Skeletal muscle tissue (tissue), 4 donors: ENCODE data around the gene VAPB. TPM values are rescaled to one million over a fixed set of nuclear protein-coding genes. Genes with fewer than 3 reads are reported as not detected.
A peak's percentile ranks its signal among the peaks of the same experiment; 100 is the strongest.

Source experiments
- H3K27ac ChIP-seq: one replicate; pipeline ENCODE4 v1.7.0; 2013; ENCODE audit warnings: mild to moderate bottlenecking, low read depth, low read length, inconsistent platforms
- H3K27me3 ChIP-seq, 3 donors: one replicate each; pipeline ENCODE4 v1.7.0; 2013; ENCODE audit warnings: low read length in 3 of 3; ENCODE audit not compliant: control insufficient read depth in 3 of 3, insufficient read depth in 3 of 3
- H3K36me3 ChIP-seq, 3 donors: one replicate each; pipeline ENCODE4 v1.7.0; 2013; ENCODE audit warnings: low read length in 3 of 3; ENCODE audit not compliant: control insufficient read depth in 3 of 3, insufficient read depth in 3 of 3
- H3K4me1 ChIP-seq, 3 donors: one replicate each; pipeline ENCODE4 v1.7.0; 2013; ENCODE audit warnings: low read length in 3 of 3, mild to moderate bottlenecking in 3 of 3; ENCODE audit not compliant: control insufficient read depth in 3 of 3, insufficient read depth in 3 of 3
- H3K4me3 ChIP-seq, 3 donors: one replicate each; pipeline ENCODE4 v1.7.0; 2013; ENCODE audit warnings: low read length in 3 of 3
- H3K9ac ChIP-seq, 3 donors: one replicate each; pipeline ENCODE4 v1.7.0; 2013; ENCODE audit warnings: low read length in 3 of 3, mild to moderate bottlenecking in 3 of 3, moderate library complexity in 2 of 3, low read depth in 1 of 3
- H3K9me3 ChIP-seq, 3 donors: one replicate each; pipeline ENCODE4 v1.7.0; 2013; ENCODE audit warnings: low read length in 3 of 3; ENCODE audit not compliant: control insufficient read depth in 3 of 3
- total RNA-seq: library from RNA; depleted of rRNA; stranded (reverse); fragments of >200 nt; gene quantifications from one replicate; pipeline ENCODE4 v1.2.3, GENCODE V29; 2014
- donor health status: Osteomylitis.

The VAPB gene
- total RNA-seq, 1 donor from 2014 or later, result 19.8 TPM

GRCh38 chr20:58429303-58429702, 40.3 kb downstream of the VAPB start:
- Histone ChIP-seq H3K9me3 (no peaks in the 10 kb centered on the region), H3K36me3 (peaks cover 0 to 4% (median 0%) of the 10 kb centered on the region in 3 donors), H3K4me1 (peaks cover 12 to 23% (median 22%) of the 10 kb centered on the region in 3 donors), H3K4me3 (no peak overlapping the region), H3K9ac (no peak overlapping the region), H3K27me3 (no peaks in the 10 kb centered on the region), H3K27ac (no peak overlapping the region)

- H3K4me3 ChIP-seq, result no peak overlapping the region
- no peak overlapping the region for H3K27ac ChIP-seq
- peaks cover 12 to 22% (median 19%) of the 10 kb centered on the region in 3 donors for H3K4me1 ChIP-seq
- H3K27me3 ChIP-seq, result no peaks in the 10 kb centered on the region
- peaks cover 0 to 6% (median 0%) of the 10 kb centered on the region in 3 donors for H3K36me3 ChIP-seq
- no peaks in the 10 kb centered on the region for H3K9me3 ChIP-seq
- H3K9ac ChIP-seq, result no peak overlapping the region
These were observed 42.1 kb downstream of the VAPB start for GRCh38 chr20:58431134-58431533.

GRCh38 chr20:58432186-58432954, 43.3 kb downstream of the VAPB start:
- H3K9me3 ChIP-seq, result no peaks in the 10 kb centered on the region
- peaks cover 0 to 6% (median under 1%) of the 10 kb centered on the region in 3 donors for H3K36me3 ChIP-seq
- no peak overlapping the region for H3K9ac ChIP-seq
- no peak overlapping the region for H3K4me3 ChIP-seq
- no peak overlapping the region for H3K27ac ChIP-seq
- H3K4me1 ChIP-seq, result peaks cover 12 to 22% (median 19%) of the 10 kb centered on the region in 3 donors
- H3K27me3 ChIP-seq, result no peaks in the 10 kb centered on the region

- H3K4me3 ChIP-seq, result no peak overlapping the region
- H3K9me3 ChIP-seq, result no peaks in the 10 kb centered on the region
- no peaks in the 10 kb centered on the region for H3K27me3 ChIP-seq
- H3K27ac ChIP-seq, result no peak overlapping the region
- peaks cover 0 to 6% (median 6%) of the 10 kb centered on the region in 3 donors for H3K36me3 ChIP-seq
- H3K9ac ChIP-seq, result no peak overlapping the region
- peaks cover 12 to 25% (median 19%) of the 10 kb centered on the region in 3 donors for H3K4me1 ChIP-seq
These were observed 44.1 kb downstream of the VAPB start for GRCh38 chr20:58433029-58433647.

GRCh38 chr20:58433759-58434158, 44.7 kb downstream of the VAPB start:
- no peak overlapping the region for H3K4me3 ChIP-seq
- H3K9me3 ChIP-seq, result no peaks in the 10 kb centered on the region
- H3K27ac ChIP-seq, result no peak overlapping the region
- no peak overlapping the region for H3K9ac ChIP-seq
- peaks cover 0 to 10% (median 6%) of the 10 kb centered on the region in 3 donors for H3K36me3 ChIP-seq
- no peaks in the 10 kb centered on the region for H3K27me3 ChIP-seq
- H3K4me1 ChIP-seq, result peaks cover 12 to 25% (median 19%) of the 10 kb centered on the region in 3 donors

GRCh38 chr20:58434326-58434725, 45.3 kb downstream of the VAPB start:
- peaks cover 15 to 28% (median 23%) of the 10 kb centered on the region in 3 donors for H3K4me1 ChIP-seq
- H3K4me3 ChIP-seq, result no peak overlapping the region
- H3K9me3 ChIP-seq, result no peaks in the 10 kb centered on the region
- H3K27me3 ChIP-seq, result no peaks in the 10 kb centered on the region
- no peak overlapping the region for H3K9ac ChIP-seq
- H3K27ac ChIP-seq, result no peak overlapping the region
- H3K36me3 ChIP-seq, result peaks cover 0 to 12% (median 4%) of the 10 kb centered on the region in 3 donors

- no peak overlapping the region for H3K9ac ChIP-seq
- H3K4me3 ChIP-seq, result no peak overlapping the region
- peaks cover 0 to 12% (median 3%) of the 10 kb centered on the region in 3 donors for H3K36me3 ChIP-seq
- H3K27ac ChIP-seq, result no peak overlapping the region
- no peaks in the 10 kb centered on the region for H3K27me3 ChIP-seq
- H3K4me1 ChIP-seq, result peaks cover 21 to 34% (median 25%) of the 10 kb centered on the region in 3 donors
- no peaks in the 10 kb centered on the region for H3K9me3 ChIP-seq
These were observed 46.2 kb downstream of the VAPB start for GRCh38 chr20:58435237-58435636.

- H3K4me1 ChIP-seq, result peaks cover 17 to 27% (median 19%) of the 10 kb centered on the region in 3 donors
- peaks cover 3 to 15% (median 4%) of the 10 kb centered on the region in 3 donors for H3K36me3 ChIP-seq
- no peak overlapping the region for H3K4me3 ChIP-seq
These were observed 48.0 kb downstream of the VAPB start for GRCh38 chr20:58436868-58437645.

GRCh38 chr20:58438970-58439808, 50.2 kb downstream of the VAPB start:
- no peak overlapping the region for H3K4me3 ChIP-seq
- H3K27me3 ChIP-seq, result no peaks in the 10 kb centered on the region
- peaks cover 6 to 11% (median 8%) of the 10 kb centered on the region in 3 donors for H3K4me1 ChIP-seq
- peaks cover 10 to 23% (median 17%) of the 10 kb centered on the region in 3 donors for H3K36me3 ChIP-seq
- no peaks in the 10 kb centered on the region for H3K9me3 ChIP-seq
- H3K27ac ChIP-seq, result no peak overlapping the region
- peak overlapping the region in 1 of 3 donors; percentile 3 for H3K9ac ChIP-seq

More at GRCh38 chr20:58436868-58437645, 48.0 kb downstream of the VAPB start:
- Histone ChIP-seq H3K9ac (no peak overlapping the region), H3K9me3 (no peaks in the 10 kb centered on the region), H3K27me3 (no peaks in the 10 kb centered on the region), H3K27ac (no peak overlapping the region)
